Keratinocyte (primary cell): Measurements from ENCODE around the gene TYW1B. TPM values are rescaled to one million over a fixed set of nuclear protein-coding genes. Genes with fewer than 3 reads are reported as not detected.
"Not testable (repeated sequence)": the region's sequence is repeated elsewhere in the genome, so short reads cannot be mapped to it uniquely, and the experiment has no call there.

ENCODE experiments used
- DNase-seq: peaks from one replicate; pipeline ENCODE4 v3.0.0-alpha.2; 2011; ENCODE audit warnings: low read depth, missing footprints, low spot score
- FAIRE-seq: peaks from 2 replicates; lab custom pipeline; 2011; peaks lifted over from hg19 to GRCh38; lab: Jason Lieb, UNC
- H2AFZ ChIP-seq: 2 replicates; pipeline ENCODE4 v1.6.0; 2012; ENCODE audit warnings: low read length, control low read depth, inconsistent platforms; ENCODE audit not compliant: control insufficient read depth
- H3K27ac ChIP-seq: 2 replicates; pipeline ENCODE4 v1.5.1; 2011; ENCODE audit warnings: low read length; ENCODE audit not compliant: control insufficient read depth, insufficient read depth
- H3K27me3 ChIP-seq: 3 replicates; pipeline ENCODE4 v1.6.0; 2011; ENCODE audit warnings: low read length; ENCODE audit not compliant: control insufficient read depth, insufficient read depth; ENCODE audit errors: extremely low read depth
- H3K36me3 ChIP-seq, 2 experiments: 2 replicates in 1 of 2; 3 replicates in 1 of 2; pipeline ENCODE4 v1.5.1; 2011; ENCODE audit warnings: low read length in 2 of 2, mild to moderate bottlenecking in 1 of 2; ENCODE audit not compliant: control insufficient read depth in 2 of 2, insufficient read depth in 2 of 2; ENCODE audit errors: extremely low read depth in 1 of 2
- H3K4me1 ChIP-seq: 3 replicates; pipeline ENCODE4 v1.5.1; 2011; ENCODE audit warnings: low read length; ENCODE audit not compliant: control insufficient read depth, insufficient read depth; ENCODE audit errors: extremely low read depth
- H3K4me2 ChIP-seq: 3 replicates; pipeline ENCODE4 v1.6.0; 2011; ENCODE audit warnings: low read depth, low read length; ENCODE audit not compliant: control insufficient read depth, insufficient read depth; ENCODE audit errors: extremely low read depth
- H3K4me3 ChIP-seq, 3 experiments: fragments of 200-600 bp in 1 of 3; sonication (generic) in 1 of 3; 2 replicates in 2 of 3; 3 replicates in 1 of 3; pipeline ENCODE4 v1.5.1; 2011 to 2016; ENCODE audit warnings: low read length in 3 of 3, mild to moderate bottlenecking in 3 of 3, control low read depth in 2 of 3, inconsistent platforms in 1 of 3, low read depth in 1 of 3, mixed read lengths in 1 of 3, mixed run types in 1 of 3, moderate library complexity in 1 of 3; ENCODE audit not compliant: control insufficient read depth in 2 of 3, insufficient read depth in 2 of 3; ENCODE audit errors: extremely low read depth in 1 of 3
- H3K79me2 ChIP-seq: 2 replicates; pipeline ENCODE4 v1.6.0; 2012; ENCODE audit warnings: low read length; ENCODE audit not compliant: control insufficient read depth, insufficient read depth
- H3K9ac ChIP-seq: 3 replicates; pipeline ENCODE4 v1.6.0; 2011; ENCODE audit warnings: low read length; ENCODE audit not compliant: control insufficient read depth, insufficient read depth; ENCODE audit errors: extremely low read depth
- H3K9me1 ChIP-seq: 3 replicates; pipeline ENCODE4 v1.6.0; 2011; ENCODE audit warnings: low read length; ENCODE audit not compliant: control insufficient read depth, insufficient read depth; ENCODE audit errors: extremely low read depth
- H3K9me3 ChIP-seq: 2 replicates; pipeline ENCODE4 v1.5.1; 2012; ENCODE audit warnings: low read depth, low read length; ENCODE audit not compliant: control insufficient read depth
- H4K20me1 ChIP-seq: 3 replicates; pipeline ENCODE4 v1.6.0; 2011; ENCODE audit warnings: low read length; ENCODE audit not compliant: control insufficient read depth, insufficient read depth; ENCODE audit errors: extremely low read depth
- dilution Hi-C: fragments of 300-500 bp; cut with MboI; formaldehyde crosslinking; loops from one replicate; pipeline ENCODE4 v1.7.0; 2020; ENCODE audit warnings: low sequenced_read_pairs; ENCODE audit not compliant: extremely low pct_ligation_motif_present
- polyA plus RNA-seq, 5 experiments: library from polyadenylated mRNA; depleted of rRNA in 3 of 5; stranded (reverse) in 3 of 5; stranded (forward) in 1 of 5; unstranded in 1 of 5; fragments of >200 nt; gene quantifications; 1 replicate in 1 of 5; 2 replicates in 3 of 5; 3 replicates in 1 of 5; pipeline versions ENCODE4 v1.2.1 to v1.2.3, GENCODE V29; 2011 to 2012; ENCODE audit warnings: missing spikeins in 2 of 5, low read depth in 1 of 5, low replicate concordance in 1 of 5

TYW1B gene
- polyA plus RNA-seq, 1 donor (not counting 4 experiments of a cell fraction or from before 2014, with no cell fraction given), result 2.5 TPM

DNA sequence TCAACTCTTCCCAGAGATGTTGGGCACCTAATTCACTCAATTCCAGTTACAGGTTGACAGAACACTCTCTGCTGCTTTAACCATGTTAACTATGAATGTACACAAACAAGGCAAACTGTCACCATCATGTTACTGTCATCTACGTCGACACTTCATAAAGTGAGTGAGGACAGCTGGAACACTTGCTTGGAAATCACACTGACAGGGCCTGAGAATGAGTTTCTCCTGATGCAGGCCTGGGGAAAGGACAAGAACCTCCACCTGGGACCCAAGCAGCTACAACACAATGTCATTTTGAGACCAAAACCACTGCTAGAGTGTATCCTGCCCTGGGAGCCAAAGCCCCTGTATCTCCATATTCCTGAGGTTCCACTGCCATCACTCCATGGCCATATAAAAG lies 98.9 kb downstream of the TYW1B start:
- peak; percentile 51 for FAIRE-seq
- H3K4me1 ChIP-seq, result not testable (repeated sequence)

DNA sequence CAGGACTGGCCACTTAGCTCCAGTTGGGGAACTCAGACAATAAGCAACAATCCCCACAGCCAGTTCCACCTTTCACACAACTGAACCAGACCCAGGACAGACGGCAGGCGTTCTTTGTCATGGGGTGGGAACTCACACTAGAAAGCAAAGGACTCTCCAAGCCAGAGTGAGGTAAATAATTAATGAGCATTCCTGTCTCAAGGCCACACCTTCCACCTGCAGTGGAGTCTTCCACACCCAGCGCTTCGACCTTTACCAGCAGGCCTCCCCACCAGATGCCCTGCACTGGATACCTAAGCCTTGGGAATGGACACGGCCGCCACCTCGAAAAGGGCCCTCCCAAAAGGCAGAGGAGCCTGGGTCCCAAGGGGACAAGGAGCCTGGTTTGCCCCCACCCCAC lies 105.3 kb downstream of the TYW1B start:
- H3K4me2 ChIP-seq, H3K79me2 ChIP-seq, DNase-seq, H4K20me1 ChIP-seq, FAIRE-seq, H3K36me3 ChIP-seq, H3K27me3 ChIP-seq, H3K9me1 ChIP-seq, H3K4me3 ChIP-seq, H3K9me3 ChIP-seq, dilution Hi-C loops, H3K4me1 ChIP-seq, H3K27ac ChIP-seq, H2AFZ ChIP-seq, H3K9ac ChIP-seq: not testable (repeated sequence)

More for the DNA sequence above, 98.9 kb downstream of the TYW1B start:
- dilution Hi-C loops, H3K4me2 ChIP-seq, H3K4me3 ChIP-seq, H3K27ac ChIP-seq, H2AFZ ChIP-seq, H3K9me3 ChIP-seq, DNase-seq, H3K36me3 ChIP-seq, H3K27me3 ChIP-seq, H4K20me1 ChIP-seq, H3K9me1 ChIP-seq, H3K9ac ChIP-seq, H3K79me2 ChIP-seq: not testable (repeated sequence)

DNA sequence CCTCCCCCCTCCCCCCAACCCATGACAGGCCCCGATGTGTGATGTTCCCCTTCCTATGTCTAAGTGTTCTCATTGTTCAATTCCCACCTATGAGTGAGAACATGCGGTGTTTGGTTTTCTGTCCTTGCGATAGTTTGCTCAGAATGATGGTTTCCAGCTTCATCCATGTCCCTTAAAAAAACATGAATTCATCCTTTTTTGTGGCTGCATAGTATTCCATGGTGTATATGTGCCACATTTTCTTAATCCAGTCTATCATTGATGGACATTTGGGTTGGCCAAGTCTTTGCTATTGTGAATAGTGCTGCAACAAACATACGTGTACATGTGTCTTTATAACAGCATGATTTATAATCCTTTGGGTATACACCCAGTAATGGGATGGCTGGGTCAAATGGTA lies 107.1 kb downstream of the TYW1B start:
- H3K9ac ChIP-seq, FAIRE-seq, dilution Hi-C loops: not testable (repeated sequence)

DNA sequence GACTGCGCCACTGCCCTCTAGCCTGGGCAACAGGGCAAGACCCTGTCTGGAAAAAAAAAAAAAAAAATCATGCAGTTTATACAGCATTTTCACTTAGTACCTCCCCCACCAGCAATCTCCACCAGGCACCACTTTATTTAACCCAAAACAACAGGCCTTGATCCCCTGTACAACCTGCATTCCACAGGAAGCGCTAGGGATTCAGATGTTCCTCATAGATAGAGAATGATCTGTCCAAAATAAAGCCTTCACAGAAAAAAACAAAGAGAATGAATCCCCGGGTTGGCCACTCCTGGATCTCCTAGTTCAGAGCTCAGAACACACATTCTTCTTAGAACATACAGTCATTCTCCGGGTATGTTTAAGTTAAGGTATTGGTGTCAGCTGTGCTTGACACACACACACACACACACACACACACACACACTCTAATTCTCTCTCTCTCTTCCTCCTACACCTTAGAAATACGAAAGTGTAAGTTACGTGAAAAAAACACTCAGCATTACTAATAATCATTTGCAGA lies 110.7 kb downstream of the TYW1B start:
- FAIRE-seq, H4K20me1 ChIP-seq, H3K4me1 ChIP-seq, H3K9me1 ChIP-seq, H3K27ac ChIP-seq, H3K27me3 ChIP-seq, H2AFZ ChIP-seq, DNase-seq, H3K9me3 ChIP-seq, H3K79me2 ChIP-seq, H3K4me2 ChIP-seq, H3K9ac ChIP-seq, dilution Hi-C loops, H3K4me3 ChIP-seq, H3K36me3 ChIP-seq: not testable (repeated sequence)

More for the DNA sequence above, 107.1 kb downstream of the TYW1B start:
- H3K4me2 ChIP-seq, H3K9me3 ChIP-seq, H4K20me1 ChIP-seq, H3K36me3 ChIP-seq, H2AFZ ChIP-seq, H3K79me2 ChIP-seq, H3K27ac ChIP-seq, H3K27me3 ChIP-seq, H3K4me1 ChIP-seq, H3K9me1 ChIP-seq, DNase-seq, H3K4me3 ChIP-seq: not testable (repeated sequence)

DNA sequence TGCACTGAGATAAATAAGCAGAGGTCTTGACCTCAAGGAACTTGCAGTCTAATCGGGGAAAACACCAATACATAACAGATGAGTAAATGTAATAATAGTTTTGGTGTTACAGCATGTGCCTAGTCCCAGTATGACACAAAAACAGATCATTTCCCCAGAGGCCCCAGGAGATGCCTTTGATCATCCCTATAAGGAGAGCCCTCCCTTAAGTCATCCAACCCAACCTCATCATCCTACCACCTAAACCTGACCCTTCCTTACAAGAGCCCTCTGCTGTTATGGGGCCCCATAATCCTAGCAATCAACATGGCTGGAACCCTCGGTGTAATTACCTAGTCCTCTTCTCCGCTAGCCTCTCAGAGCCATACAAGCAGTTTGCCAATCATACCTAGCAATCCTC lies 116.1 kb downstream of the TYW1B start:
- H3K4me3 ChIP-seq, H3K9ac ChIP-seq, H3K27ac ChIP-seq, H3K36me3 ChIP-seq, H3K79me2 ChIP-seq, DNase-seq, H3K9me1 ChIP-seq, H3K4me1 ChIP-seq, dilution Hi-C loops, H4K20me1 ChIP-seq, FAIRE-seq, H3K27me3 ChIP-seq, H3K9me3 ChIP-seq, H3K4me2 ChIP-seq, H2AFZ ChIP-seq: not testable (repeated sequence)
